T47D (cell line): ENCODE results near the gene EPAS1.

Source experiments
- DNase-seq, 2 experiments: peaks; one replicate each; pipeline versions ENCODE4 v3.0.0 to v3.0.0-alpha.2; 2011 to 2012; ENCODE audit warnings: low read depth in 1 of 2, low spot score in 1 of 2
- JUND ChIP-seq: IDR thresholded peaks from 2 replicates; pipeline ENCODE4 v1.6.1; 2012; ENCODE audit warnings: low read depth
- in situ Hi-C: cut with HindIII; loops from 2 replicates; pipeline ENCODE4 v1.10.0; 2016; ENCODE audit warnings: low sequenced_read_pairs, low pct_unique_long_range_greater_than_20kb

The EPAS1 gene

GRCh38 chr2:46400016-46400415 lies 102.8 kb downstream of the EPAS1 start:
- in situ Hi-C loops, result no loop called here
- DNase-seq, result no peak
- TF ChIP-seq JUND, result no peak

DNA sequence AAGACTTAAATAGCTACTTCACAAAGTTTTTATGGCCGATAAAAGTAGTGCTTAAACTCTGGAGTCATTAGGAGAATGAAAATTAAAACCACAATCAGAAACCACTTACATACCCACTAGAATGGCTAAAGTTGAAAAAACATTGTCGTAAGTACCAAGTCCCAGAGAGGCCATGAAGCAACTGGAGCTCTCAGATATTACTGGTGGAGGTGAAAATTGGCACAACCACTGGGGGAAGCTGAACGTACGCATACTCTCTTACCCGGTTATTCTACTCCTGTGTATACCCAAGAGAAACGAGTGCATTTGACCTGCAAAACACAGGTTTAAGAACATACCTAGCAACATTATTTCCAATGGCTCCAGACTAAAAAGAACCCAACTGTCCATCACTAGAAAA lies 105.7 kb downstream of the EPAS1 start:
- in situ Hi-C loops, result no loop called here
- TF ChIP-seq JUND, result no peak

GRCh38 chr2:46404181-46404759 lies 107.1 kb downstream of the EPAS1 start:
- TF ChIP-seq JUND, result no peak
- in situ Hi-C loops, result no loop called here
- DNase-seq, result peak in 1 of 2 experiments; percentile 24

More for the DNA sequence above, 105.7 kb downstream of the EPAS1 start:
- no peak for DNase-seq

DNA sequence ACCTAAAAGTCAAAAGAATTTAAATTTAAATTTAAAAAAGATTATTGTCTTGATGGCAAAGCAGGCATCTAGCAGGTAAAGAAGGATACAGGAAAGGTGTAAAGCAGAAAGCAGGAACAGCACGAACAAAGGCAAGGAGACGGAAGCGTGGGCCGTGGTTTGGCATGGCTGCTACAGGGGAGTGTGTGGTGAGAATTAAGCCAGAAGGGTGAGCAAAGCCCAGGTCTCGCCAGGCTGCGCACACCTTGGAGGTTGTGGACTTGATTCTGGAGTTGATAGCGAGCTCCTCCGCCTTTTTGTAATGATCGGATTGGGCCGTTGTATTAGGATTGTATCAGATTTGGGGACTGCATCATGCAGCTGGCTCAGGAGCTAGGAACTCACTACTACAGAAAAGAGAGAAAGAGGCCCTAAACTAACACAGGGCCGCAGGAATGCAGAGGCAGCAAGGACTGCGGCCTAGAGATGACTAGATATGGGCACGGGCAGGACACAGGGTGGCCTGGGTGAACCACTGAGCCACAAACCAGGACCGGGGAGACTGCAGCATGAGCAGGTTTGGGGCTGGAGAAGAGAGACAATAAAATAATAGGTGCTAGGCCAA lies 110.7 kb downstream of the EPAS1 start:
- in situ Hi-C loops, result no loop called here
- 0 out of 2 replicates have a peak, but pooled peaks have one; percentile 13 for TF ChIP-seq JUND
- peak in 1 of 2 experiments; percentile 87 for DNase-seq

DNA sequence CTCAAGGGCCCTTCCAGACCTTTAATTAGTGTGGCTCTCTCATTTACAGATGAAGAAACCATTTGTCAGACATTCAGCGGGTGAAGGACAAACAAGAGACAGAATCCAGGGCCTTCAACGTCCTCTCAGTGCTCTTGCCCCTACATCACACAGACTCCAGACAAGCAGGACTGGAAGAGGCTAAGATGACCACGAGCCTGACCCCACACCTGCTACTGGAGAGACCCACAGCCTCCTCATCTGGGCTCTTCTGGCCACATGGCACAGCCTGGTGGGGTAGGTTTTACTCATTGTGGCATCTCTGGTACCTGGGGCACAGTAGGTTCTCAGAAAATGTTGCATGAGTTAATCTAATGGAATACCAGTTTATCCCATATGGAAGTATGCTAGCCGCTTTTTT lies 112.5 kb downstream of the EPAS1 start:
- no peak for TF ChIP-seq JUND

DNA sequence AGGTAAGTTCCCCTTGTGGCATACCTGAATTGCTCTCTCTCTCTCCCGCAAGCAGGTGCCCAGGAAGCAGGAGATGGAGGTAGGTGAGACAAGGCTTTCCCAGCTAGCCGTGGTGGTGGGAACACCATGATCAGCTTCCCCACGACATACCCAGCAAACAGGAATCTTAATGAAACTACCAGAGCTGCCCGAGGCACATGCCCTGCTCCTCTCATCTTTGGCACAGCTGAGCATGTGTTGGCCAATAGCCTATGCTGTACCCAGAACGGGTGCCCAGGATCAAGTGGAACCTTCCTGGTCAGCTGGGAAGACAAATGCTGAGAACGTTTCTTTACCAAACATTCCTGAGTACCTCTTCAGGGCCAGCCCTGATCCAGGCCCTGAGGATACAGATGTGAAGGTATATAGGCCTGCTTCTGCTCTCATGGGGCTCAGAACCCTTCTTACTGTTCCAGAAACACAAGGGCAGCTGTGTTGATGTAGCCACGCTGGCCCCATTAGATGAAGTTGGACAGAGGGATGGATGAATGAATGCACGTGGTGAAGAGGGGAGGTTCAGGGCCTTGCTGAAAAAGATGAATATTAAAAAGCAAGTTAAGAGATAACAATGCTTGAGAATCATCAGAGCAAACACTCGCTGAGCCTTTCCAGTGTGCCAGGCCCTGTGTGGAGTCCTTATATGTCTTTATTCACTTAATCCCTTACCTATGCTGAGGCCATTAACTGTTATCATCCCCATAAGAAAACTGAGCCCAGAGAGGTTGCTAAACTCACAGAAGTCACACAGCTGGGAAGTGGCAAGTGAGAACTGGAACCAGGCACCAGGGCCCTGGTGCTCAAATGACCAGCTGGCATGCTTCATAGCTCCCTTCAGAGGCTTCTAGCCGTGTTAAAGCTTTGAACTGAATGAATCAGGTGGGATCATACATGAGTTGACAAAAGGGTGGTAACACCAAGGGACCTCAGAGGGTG lies 113.4 kb downstream of the EPAS1 start:
- in situ Hi-C loops, result no loop called here
- no peak for TF ChIP-seq JUND
- DNase-seq, result peak in 1 of 2 experiments; percentile 68

More for the DNA sequence above, 112.5 kb downstream of the EPAS1 start:
- DNase-seq, result no peak
- in situ Hi-C loops, result no loop called here

DNA sequence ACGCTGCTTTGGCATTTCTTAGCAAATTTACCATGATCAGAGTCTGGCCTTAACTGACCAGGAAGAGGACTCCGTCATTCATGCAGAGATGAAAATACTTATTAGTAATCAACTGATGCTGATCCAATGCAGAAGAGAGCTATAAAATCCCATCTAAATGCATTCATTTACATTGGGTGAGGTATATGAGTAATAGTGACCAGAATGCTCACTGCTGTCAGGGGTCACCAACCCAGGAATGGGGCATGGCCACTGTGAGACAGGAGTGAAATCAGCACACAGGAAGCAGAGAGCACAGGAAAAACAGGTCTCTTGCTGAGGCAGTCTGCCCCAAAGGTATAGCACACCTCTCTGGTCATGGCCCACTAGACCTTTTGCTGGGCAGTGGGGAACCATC lies 114.0 kb downstream of the EPAS1 start:
- TF ChIP-seq JUND, result no peak
- DNase-seq, result no peak
- in situ Hi-C loops, result no loop called here

DNA sequence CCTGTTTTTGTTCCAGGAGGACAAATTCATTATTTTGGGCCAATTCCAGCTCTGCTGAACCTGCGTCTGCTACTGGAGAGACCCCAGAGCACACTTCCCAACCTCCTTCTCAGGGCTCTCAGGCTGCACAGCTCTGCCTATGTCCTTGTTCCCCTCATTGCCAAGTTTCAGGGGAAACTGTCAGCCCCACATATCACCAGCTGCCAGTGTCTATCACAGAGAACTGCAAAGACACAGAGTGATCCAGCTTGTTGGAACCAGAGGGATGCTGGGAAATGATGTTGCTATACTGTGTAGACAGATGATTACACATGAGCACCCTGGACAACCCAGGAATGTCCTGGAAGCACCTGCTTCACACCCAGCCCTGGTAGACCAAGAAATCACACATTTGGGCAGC lies 114.8 kb downstream of the EPAS1 start:
- in situ Hi-C loops, result no loop called here
- TF ChIP-seq JUND, result no peak
- no peak for DNase-seq

DNA sequence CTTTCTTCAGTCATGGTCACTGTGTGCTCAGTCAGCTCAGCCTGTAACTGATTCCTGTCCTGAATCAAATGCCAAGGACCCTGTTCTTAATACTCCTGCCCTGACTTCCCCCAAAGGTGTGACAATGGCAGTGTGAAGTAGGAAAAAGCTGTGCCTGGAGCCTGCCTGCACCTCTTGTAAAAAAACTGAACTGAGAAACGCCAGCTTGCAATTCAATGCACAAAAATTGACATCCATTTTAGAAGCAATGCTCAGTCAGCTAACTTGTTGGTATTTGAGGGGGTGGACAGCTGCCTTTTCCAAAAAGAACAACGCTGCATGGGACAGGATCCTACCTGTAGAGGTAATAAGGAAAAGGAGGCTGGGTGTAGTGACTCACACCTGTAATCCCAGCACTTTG lies 115.9 kb downstream of the EPAS1 start:
- no peak for TF ChIP-seq JUND
- in situ Hi-C loops, result no loop called here
- no peak for DNase-seq

GRCh38 chr2:46413631-46414030 lies 116.4 kb downstream of the EPAS1 start:
- DNase-seq, result no peak
- TF ChIP-seq JUND, result no peak
- in situ Hi-C loops, result no loop called here

DNA sequence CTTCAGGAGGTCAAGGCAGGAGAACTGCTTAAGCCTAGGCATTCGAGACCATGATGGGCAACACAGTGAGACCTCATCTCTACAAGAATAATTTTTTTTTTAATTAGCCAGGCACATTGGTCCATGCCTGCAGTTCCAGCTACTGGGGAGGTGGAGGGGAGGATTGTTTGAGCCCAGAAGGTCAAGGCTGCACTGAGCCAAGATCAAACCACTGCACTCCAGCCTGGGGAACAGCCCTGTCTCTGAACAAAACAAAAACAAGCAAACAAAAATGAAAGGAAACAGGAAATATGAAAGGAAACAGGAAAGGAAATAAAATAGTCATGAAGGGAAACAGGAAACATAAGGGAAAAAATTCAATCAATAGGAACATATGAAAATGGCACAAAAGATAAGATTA lies 117.5 kb downstream of the EPAS1 start:
- DNase-seq, result no peak
- TF ChIP-seq JUND, result no peak
- in situ Hi-C loops, result no loop called here

- TF ChIP-seq JUND, result no peak
- in situ Hi-C loops, result no loop called here
Measured at GRCh38 chr2:46416280-46416679, 119.1 kb downstream of the EPAS1 start.

More at GRCh38 chr2:46416280-46416679, 119.1 kb downstream of the EPAS1 start:
- DNase-seq, result no peak
